Smooth muscle cell of the brain vasculature (primary cell): ENCODE results near the gene UVSSA.
A peak's percentile ranks its signal among the peaks of the same experiment; 100 is the strongest.
"Not testable (repeated sequence)": the region's sequence is repeated elsewhere in the genome, so short reads cannot be mapped to it uniquely, and the experiment has no call there.

Experiments
- DNase-seq: peaks from one replicate; pipeline ENCODE4 v3.0.0-alpha.2; 2012; ENCODE audit warnings: low read depth, low spot score

UVSSA gene

GRCh38 chr4:1331591-1332353 is 15.2 kb upstream of the UVSSA start:
- no peak for DNase-seq

GRCh38 chr4:1332686-1333085 is 14.3 kb upstream of the UVSSA start:
- no peak for DNase-seq

- DNase-seq: no peak
Measured at GRCh38 chr4:1333256-1333655, 13.8 kb upstream of the UVSSA start.

- DNase-seq: not testable (repeated sequence)
Measured at GRCh38 chr4:1333851-1334578, 13.0 kb upstream of the UVSSA start.

- no peak for DNase-seq
Measured at GRCh38 chr4:1334579-1334895, 12.5 kb upstream of the UVSSA start.

DNA sequence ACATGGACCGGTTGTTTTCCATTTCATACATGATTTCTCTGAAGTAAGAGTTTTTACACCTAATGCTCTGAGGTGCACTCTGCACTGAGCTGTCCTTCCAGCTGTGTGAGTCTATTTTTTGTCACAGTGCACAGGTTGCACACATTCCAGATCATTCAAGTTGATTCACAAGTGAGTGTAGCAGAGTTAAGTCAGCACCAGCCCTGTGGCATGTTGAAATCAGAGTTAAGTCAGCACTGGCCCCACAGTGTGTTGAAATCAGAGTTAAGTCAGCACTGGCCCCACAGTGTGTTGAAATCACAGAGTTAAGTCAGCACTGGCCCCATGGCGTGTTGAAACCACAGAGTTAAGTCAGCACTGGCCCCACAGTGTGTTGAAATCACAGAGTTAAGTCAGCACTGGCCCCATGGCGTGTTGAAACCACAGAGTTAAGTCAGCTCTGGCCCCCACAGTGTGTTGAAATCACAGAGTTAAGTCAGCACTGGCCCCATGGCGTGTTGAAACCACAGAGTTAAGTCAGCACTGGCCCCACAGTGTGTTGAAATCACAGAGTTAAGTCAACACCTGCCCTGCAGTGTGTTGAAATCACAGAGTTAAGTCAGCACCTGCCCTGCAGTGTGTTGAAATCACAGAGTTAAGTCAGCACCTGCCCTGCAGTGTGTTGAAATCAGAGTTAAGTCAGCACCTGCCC is 11.7 kb upstream of the UVSSA start:
- DNase-seq: not testable (repeated sequence)

DNA sequence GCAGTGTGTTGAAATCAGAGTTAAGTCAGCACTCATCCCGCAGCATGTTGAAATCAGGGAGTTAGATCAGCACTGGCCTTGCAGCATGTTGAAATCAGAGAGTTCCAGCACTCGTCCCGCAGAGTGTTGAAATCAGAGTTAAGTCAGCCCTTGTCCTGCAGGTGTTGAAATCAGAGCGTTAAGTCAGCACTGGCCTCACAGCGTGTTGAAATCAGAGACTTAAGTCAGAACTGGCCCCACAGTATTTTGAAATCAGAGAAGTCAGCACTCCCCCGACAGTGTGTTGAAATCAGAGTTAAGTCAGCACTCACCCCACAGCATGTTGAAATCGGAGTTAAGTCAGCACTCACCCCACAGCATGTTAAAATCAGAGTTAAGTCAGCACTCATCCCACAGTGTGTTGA is 10.9 kb upstream of the UVSSA start:
- no peak for DNase-seq

- DNase-seq: no peak
Measured at GRCh38 chr4:1337376-1337831, 9.6 kb upstream of the UVSSA start.

GRCh38 chr4:1337951-1338751 is 8.9 kb upstream of the UVSSA start:
- DNase-seq: no peak

DNA sequence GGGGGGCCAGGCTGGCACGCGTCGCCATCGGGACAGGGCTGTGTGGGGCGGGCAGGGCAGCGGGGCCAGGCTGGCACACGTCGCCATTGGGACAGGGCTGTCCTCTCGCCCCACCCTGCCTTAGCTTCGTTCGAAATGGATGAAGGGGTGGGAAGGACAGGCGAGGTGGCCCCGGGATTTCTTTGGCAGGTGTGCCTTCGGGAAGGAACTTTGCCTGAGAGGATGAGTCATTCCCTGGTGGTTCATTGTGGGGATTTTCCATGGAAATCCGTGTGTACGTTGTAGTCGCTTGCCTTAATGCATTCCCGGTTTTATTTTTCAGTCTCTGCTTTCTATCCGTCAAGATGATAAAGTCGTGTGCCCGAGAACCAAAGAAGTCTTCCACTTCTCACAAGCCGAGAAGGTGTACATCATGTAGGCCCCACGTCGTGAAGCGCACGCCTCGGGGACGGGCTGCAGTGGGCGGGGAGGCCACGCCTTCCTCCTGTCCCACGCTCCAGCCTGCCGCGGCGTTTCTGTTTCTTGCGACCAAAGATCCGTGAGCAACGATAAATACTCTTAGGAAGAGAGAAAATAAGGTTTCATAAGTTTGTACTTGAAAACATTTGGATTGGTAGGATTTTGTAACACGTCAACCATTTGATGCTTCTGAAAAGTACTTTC is 8.1 kb upstream of the UVSSA start:
- DNase-seq: no peak

DNA sequence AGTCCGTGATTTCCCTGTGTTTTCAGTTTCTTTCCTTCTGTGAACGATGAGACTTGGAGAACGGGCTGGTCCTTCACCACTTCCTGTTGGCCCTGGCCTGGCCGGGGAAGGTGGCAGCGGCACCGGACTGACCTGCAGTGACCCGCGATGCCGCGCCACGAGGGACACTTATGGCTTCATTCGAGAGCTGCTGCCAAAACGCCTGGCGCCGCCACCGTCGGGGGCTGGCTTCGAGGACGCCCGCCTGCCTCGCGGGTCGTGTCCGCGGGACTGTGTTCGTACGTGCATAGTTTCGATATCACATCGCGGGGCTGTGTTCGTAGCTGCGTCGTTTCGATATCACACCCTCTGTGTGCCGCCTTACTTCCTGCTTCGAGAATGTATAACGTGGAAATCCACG is 7.5 kb upstream of the UVSSA start:
- no peak for DNase-seq

GRCh38 chr4:1340181-1340747 is 6.7 kb upstream of the UVSSA start:
- DNase-seq: no peak

DNA sequence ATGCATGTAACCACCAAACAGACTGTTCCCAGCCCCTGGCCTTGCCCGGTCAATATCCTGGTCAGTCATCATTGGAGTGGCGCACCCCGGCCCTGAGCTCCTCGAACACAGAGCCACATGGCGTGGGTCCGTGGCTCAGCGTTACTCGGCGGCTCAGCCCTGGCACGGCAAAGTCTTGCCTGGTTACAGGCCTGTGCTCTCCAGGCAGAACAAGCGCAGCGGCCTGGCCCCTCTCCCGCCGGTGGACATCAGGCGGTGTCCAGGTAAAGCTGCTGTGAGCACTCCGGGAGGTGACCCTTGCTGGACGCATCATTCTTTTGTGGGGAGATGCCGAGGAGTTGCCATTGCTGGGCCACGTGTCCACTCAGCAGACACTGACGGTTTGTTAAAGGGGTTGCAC is 6.1 kb upstream of the UVSSA start:
- DNase-seq: no peak

GRCh38 chr4:1342003-1342402 is 5.0 kb upstream of the UVSSA start:
- DNase-seq: no peak

GRCh38 chr4:1344696-1345095 is 2.3 kb upstream of the UVSSA start:
- no peak for DNase-seq

- DNase-seq: no peak
Measured at GRCh38 chr4:1345903-1346780, 866 bp upstream of the UVSSA start.

DNA sequence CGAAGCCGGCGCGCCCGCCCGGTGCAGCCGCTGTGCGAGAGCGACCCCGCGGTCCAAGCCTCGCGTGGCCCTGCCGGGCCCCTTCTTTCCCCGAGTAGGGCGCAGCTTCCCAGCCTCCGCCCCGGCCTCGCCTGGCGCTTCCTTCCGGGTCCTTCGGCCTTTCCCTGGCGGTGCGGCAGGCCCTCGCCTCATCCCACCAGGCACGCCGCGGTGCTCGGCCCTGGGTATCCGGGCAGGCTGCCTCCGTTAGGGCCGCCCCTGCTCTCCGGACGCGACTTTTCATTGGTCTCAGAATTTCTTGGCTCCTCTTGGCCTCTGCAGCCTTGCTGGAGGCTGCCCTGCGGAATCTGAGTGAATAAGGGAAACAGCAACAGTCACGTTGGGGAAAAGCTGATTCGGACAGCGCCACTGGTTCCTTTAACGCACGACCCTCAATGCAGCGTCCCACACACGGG is 429 bp downstream of the UVSSA start:
- DNase-seq: peak; percentile 47

GRCh38 chr4:1348014-1348513 is 1.1 kb downstream of the UVSSA start:
- no peak for DNase-seq

- DNase-seq: no peak
Measured at GRCh38 chr4:1348746-1349145, 1.7 kb downstream of the UVSSA start.
